ENCODE measurements around the gene ABCB1. TPM values are rescaled to one million over a fixed set of nuclear protein-coding genes. Genes with fewer than 3 reads are reported as not detected.
"Not testable (repeated sequence)": the region's sequence is repeated elsewhere in the genome, so short reads cannot be mapped to it uniquely, and the experiment has no call there.

ABCB1 gene
- total and polyA plus RNA-seq, 2 of the 13 experiments (the other 11 are each of a cell fraction or from before 2014, with no cell fraction given) = 42.8 to 52.6 TPM

DNA sequence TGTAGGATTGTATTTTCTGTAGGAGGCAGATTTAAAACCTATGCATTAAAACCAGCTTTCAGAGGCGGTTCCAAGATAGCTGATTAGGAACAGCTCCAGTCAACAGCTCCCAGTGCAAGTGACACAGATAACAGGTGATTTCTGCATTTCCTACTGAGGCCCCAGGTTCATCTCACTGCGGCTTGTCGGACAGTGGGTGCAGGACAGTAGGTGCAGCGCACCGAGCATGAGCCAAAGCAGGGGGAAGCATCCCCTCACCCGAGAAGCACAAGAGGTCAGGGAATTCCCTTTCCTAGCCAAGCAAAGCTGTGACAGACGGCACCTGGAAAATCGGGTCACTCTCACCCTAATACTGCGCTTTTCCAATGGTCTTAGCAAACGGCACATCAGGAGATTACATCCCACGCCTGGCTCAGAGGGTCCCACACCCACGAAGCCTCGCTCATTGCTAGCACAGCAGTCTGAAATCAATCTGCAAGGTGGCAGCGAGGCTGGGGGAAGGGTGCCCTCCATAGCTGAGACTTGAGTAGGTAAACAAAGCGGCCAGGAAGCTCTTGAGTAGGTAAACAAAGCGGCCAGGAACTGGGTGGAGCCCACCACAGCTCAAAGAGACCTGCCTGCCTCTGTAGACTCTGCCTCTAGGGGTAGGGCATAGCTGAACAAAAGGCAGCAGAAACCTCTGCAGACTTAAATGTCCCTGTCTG, 135.7 kb downstream of the ABCB1 start (continued):
- TF ChIP-seq, protein P1, sequence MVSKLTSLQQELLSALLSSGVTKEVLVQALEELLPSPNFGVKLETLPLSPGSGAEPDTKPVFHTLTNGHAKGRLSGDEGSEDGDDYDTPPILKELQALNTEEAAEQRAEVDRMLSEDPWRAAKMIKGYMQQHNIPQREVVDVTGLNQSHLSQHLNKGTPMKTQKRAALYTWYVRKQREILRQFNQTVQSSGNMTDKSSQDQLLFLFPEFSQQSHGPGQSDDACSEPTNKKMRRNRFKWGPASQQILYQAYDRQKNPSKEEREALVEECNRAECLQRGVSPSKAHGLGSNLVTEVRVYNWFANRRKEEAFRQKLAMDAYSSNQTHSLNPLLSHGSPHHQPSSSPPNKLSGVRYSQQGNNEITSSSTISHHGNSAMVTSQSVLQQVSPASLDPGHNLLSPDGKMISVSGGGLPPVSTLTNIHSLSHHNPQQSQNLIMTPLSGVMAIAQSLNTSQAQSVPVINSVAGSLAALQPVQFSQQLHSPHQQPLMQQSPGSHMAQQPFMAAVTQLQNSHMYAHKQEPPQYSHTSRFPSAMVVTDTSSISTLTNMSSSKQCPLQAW (CRISPR knock-in tag; IDR thresholded peaks at IDR 0.05) = peak; percentile 81; the same call in 1 of the 2 replicates
- TF ChIP-seq SAP130 (CRISPR knock-in tag; IDR thresholded peaks at IDR 0.05; ENCODE audit: low read depth) (peak; percentile 70), TARDBP (CRISPR knock-in tag; IDR thresholded peaks at IDR 0.05) (peak; percentile 80; the same call in 1 of the 2 replicates), ZMYM3 (CRISPR knock-in tag; IDR thresholded peaks at IDR 0.05) (peak; percentile 80), SRY (CRISPR knock-in tag; IDR thresholded peaks at IDR 0.05) (peak; percentile 81; the same call in 1 of the 2 replicates), ZNF644 (CRISPR knock-in tag; IDR thresholded peaks at IDR 0.05; ENCODE audit: low read depth) (0 out of 2 replicates have a peak, but pooled peaks have one; percentile 5), ZNF431 (CRISPR knock-in tag; IDR thresholded peaks at IDR 0.05; ENCODE audit: borderline replicate concordance, low read depth) (0 out of 2 replicates have a peak, but pooled peaks have one; percentile 36), TSC22D2 (CRISPR knock-in tag; IDR thresholded peaks at IDR 0.05; ENCODE audit: borderline replicate concordance) (0 out of 2 replicates have a peak, but pooled peaks have one; percentile 18), MEF2D (CRISPR knock-in tag; IDR thresholded peaks at IDR 0.05) (peak; percentile 76; the same call in 1 of the 2 replicates), PHF21A (CRISPR knock-in tag; IDR thresholded peaks at IDR 0.05) (peak; percentile 87), MIER2 (CRISPR knock-in tag; IDR thresholded peaks at IDR 0.05) (peak; percentile 55; the same call in 1 of the 2 replicates), CBX5 (CRISPR knock-in tag; IDR thresholded peaks at IDR 0.05; ENCODE audit: borderline replicate concordance) (0 out of 2 replicates have a peak, but pooled peaks have one; percentile 58), ZNF567 (CRISPR knock-in tag; IDR thresholded peaks at IDR 0.05; ENCODE audit: borderline replicate concordance) (peak; percentile 95), MTA1 (CRISPR knock-in tag; IDR thresholded peaks at IDR 0.05; ENCODE audit: borderline replicate concordance) (peak; percentile 97), NONO (CRISPR knock-in tag; conservative IDR thresholded peaks at IDR 0.05) (peak; percentile 81), POGZ (CRISPR knock-in tag; IDR thresholded peaks at IDR 0.05) (peak; percentile 93), ZFP90 (CRISPR knock-in tag; IDR thresholded peaks at IDR 0.05; ENCODE audit: borderline replicate concordance) (peak; percentile 82; the same call in 1 of the 2 replicates), ZFY (CRISPR knock-in tag; IDR thresholded peaks at IDR 0.05) (peak; percentile 44; the same call in 1 of the 2 replicates), ZBTB20 (CRISPR knock-in tag; IDR thresholded peaks at IDR 0.05; ENCODE audit: borderline replicate concordance, low read depth) (0 out of 2 replicates have a peak, but pooled peaks have one; percentile 61), SALL1 (CRISPR knock-in tag; IDR thresholded peaks at IDR 0.05) (peak; percentile 98)
- TF ChIP-seq, protein P2, sequence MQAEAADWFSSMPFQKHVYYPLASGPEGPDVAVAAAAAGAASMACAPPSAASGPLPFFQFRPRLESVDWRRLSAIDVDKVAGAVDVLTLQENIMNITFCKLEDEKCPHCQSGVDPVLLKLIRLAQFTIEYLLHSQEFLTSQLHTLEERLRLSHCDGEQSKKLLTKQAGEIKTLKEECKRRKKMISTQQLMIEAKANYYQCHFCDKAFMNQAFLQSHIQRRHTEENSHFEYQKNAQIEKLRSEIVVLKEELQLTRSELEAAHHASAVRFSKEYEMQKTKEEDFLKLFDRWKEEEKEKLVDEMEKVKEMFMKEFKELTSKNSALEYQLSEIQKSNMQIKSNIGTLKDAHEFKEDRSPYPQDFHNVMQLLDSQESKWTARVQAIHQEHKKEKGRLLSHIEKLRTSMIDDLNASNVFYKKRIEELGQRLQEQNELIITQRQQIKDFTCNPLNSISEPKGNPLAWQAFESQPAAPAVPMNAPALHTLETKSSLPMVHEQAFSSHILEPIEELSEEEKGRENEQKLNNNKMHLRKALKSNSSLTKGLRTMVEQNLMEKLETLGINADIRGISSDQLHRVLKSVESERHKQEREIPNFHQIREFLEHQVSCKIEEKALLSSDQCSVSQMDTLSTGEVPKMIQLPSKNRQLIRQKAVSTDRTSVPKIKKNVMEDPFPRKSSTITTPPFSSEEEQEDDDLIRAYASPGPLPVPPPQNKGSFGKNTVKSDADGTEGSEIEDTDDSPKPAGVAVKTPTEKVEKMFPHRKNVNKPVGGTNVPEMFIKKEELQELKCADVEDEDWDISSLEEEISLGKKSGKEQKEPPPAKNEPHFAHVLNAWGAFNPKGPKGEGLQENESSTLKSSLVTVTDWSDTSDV (CRISPR knock-in tag; IDR thresholded peaks at IDR 0.05) = peak; percentile 80; the same call in 1 of the 2 replicates
- TF ChIP-seq, protein P3, sequence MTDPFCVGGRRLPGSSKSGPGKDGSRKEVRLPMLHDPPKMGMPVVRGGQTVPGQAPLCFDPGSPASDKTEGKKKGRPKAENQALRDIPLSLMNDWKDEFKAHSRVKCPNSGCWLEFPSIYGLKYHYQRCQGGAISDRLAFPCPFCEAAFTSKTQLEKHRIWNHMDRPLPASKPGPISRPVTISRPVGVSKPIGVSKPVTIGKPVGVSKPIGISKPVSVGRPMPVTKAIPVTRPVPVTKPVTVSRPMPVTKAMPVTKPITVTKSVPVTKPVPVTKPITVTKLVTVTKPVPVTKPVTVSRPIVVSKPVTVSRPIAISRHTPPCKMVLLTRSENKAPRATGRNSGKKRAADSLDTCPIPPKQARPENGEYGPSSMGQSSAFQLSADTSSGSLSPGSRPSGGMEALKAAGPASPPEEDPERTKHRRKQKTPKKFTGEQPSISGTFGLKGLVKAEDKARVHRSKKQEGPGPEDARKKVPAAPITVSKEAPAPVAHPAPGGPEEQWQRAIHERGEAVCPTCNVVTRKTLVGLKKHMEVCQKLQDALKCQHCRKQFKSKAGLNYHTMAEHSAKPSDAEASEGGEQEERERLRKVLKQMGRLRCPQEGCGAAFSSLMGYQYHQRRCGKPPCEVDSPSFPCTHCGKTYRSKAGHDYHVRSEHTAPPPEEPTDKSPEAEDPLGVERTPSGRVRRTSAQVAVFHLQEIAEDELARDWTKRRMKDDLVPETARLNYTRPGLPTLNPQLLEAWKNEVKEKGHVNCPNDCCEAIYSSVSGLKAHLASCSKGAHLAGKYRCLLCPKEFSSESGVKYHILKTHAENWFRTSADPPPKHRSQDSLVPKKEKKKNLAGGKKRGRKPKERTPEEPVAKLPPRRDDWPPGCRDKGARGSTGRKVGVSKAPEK (CRISPR knock-in tag; IDR thresholded peaks at IDR 0.05; ENCODE audit: borderline replicate concordance) = 0 out of 2 replicates have a peak, but pooled peaks have one; percentile 84
- not testable (repeated sequence) for TF ChIP-seq NONO (IDR thresholded peaks at IDR 0.05)
